ENCODE measurements around the gene PLEKHG5.

DNA sequence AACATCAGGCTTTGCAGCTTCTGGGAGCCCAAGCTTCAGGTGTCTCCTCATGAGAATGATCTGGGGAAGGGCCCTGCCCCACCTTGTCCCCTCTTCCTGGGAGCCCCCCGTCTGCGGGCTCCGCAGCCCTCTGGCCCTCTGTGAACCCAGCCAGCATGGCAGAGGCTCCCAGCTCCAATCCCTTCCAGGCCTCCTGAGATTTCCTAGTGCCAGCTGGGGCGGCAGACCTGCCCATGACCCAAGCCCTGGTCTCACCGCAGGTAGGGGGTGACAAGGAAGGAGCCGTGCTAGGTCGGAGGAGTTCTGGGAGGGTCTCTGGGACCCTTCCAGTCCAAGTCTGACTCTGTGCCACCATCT lies 7.7 kb downstream of the PLEKHG5 start:
- TF ChIP-seq, protein P1, sequence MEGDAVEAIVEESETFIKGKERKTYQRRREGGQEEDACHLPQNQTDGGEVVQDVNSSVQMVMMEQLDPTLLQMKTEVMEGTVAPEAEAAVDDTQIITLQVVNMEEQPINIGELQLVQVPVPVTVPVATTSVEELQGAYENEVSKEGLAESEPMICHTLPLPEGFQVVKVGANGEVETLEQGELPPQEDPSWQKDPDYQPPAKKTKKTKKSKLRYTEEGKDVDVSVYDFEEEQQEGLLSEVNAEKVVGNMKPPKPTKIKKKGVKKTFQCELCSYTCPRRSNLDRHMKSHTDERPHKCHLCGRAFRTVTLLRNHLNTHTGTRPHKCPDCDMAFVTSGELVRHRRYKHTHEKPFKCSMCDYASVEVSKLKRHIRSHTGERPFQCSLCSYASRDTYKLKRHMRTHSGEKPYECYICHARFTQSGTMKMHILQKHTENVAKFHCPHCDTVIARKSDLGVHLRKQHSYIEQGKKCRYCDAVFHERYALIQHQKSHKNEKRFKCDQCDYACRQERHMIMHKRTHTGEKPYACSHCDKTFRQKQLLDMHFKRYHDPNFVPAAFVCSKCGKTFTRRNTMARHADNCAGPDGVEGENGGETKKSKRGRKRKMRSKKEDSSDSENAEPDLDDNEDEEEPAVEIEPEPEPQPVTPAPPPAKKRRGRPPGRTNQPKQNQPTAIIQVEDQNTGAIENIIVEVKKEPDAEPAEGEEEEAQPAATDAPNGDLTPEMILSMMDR (conservative IDR thresholded peaks at IDR 0.05; ENCODE audit: low read depth, low read length), result no peak
- TF ChIP-seq EZH2 (IDR thresholded peaks at IDR 0.05; ENCODE audit: low read length, unreplicated experiment), result no peak
- no peak for TF ChIP-seq EZH2phosphoT487 (IDR thresholded peaks at IDR 0.05; ENCODE audit: borderline replicate concordance, low read length)

All from PC-3 (cell line).